ENCODE data around the gene NOM1.

Gene NOM1

DNA sequence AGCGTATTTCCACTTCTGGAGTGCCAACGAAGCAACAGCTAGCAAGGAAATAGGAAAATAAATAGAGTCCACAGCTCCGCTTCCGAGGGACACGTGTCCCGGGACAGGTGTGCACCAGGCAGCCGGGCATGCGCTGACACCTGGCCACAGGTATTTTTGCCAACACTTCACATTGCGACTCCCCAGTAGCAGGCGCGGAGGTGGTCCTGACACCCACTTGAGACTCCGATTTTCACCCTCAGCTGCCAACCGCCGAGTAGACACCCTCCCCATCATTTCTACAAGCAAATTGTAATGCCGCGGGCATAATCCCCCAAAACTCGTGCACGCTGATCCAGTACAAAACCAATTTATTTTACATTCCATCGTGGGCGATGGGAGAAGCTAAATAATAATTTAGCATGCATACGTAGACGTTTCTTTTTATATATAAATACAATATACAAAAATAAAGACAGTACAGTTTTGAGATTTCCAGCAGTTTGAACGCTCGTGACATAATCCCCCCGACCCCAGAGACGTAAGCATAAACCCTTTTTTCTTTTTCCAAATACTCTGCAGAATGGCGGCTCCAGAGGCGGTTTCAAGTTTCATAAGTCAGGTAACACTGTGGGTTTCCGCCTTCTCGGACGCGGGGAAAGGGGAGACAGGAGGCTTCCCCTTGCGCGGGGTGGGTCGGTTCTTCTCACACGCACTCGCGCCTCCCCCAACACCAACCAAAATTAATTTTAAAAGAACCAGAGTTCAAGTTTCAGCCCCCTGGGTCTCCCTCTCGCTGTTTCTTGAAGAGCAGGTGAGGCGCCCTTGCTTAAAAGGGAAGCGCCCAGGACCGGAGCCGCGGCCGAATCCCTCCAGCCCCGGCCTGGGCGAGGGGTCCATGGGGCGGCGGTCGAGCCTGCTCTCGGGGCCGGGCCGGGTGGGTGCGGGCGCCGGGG, 55.3 kb downstream of the NOM1 start:
- no peak for DNase-seq (ENCODE audit: low read depth)

DNA sequence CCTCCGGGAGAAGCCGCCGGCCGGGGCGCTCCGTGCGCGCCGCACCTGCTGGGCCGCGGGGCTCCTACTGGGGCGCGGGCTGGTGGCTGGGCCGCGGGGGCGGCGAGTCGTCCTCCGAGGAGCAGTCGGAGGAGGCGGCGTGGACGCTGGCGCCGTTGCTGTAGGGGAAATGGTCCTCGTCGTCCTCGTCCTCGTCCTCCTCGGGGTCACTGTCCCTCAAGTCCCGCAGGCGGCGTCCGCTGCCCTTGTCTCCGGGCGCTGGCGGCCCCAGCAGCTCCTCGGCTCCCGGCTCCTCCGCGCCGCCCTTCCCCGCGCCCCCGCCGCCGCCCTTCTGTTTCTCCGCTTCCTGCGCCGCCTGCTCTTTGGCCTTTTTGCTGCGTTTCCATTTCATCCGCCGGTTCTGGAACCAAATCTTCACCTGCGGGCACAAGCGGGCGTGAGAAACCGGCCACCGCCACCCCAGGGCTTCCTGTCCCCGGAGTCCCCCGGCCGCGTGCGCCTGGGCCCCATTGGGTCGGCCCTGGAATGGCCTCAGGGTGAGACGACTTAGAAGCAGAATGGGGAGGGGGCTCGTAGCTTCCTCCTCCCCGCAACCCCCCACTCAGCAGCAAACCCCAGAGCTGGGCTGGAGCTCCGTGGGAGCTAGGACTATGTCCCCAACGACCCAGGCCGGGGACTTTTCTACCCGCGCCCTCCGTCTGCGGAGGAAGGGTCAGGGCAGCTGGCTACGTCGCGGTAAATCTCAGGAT, 56.1 kb downstream of the NOM1 start:
- DNase-seq (ENCODE audit: low read depth), result no peak

DNA sequence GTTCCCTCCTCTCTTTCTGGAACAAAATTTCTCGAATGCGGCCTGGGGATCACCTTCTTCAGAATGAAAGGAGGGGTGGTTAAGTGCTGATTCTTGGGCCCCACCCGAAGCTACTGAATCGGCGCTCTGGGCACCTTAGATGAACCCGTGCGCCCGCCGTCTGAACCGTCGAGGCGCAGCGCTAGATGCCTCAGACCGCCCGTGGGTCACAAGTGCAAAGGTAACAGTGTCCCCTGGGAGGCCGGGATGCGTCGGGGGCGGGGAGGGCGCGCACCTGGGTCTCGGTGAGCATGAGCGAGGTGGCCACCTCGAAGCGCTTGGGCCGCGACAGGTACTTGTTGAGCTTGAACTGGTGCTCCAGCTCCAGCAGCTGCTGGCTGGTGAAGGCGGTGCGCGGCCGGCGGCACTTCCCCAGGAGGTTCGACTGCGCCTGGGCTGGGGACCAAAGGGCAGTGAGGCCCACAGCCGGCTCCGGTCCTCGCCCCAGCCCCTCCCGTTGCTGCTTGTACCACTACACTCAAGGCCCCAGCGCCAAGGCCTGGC, 56.8 kb downstream of the NOM1 start:
- no peak for DNase-seq (ENCODE audit: low read depth)

DNA sequence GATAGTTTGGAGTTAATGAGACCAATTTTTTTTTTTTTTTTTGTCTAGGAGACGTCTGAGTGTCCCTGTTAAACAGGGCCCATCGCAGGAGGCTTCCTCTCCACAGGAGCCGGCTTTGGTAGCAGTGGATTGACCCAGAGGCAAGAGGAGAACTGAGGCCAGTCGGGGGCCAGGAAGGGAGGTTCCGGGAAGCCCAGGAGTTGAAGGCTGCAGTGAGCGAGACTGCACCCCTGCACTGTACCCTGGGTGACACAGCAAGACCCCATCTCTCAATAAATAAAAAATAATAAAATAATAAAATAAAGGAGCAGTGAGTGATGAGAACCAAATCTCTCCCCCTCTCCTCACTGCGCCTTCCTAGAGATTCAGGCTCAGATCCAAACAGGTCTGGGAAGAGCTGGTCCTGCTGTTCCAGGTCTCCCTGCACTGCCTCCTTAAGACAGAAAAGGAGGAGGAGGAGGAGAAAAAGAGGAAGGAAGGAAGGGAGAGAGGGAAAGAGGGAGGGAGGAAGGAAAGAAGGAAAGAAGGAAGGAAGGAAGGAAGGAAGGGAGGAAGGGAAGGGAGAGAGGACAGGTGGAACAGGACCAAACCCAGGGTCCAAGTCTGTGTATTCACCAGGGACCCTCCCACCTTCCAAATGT, 57.4 kb downstream of the NOM1 start:
- no peak for DNase-seq (ENCODE audit: low read depth)

DNA sequence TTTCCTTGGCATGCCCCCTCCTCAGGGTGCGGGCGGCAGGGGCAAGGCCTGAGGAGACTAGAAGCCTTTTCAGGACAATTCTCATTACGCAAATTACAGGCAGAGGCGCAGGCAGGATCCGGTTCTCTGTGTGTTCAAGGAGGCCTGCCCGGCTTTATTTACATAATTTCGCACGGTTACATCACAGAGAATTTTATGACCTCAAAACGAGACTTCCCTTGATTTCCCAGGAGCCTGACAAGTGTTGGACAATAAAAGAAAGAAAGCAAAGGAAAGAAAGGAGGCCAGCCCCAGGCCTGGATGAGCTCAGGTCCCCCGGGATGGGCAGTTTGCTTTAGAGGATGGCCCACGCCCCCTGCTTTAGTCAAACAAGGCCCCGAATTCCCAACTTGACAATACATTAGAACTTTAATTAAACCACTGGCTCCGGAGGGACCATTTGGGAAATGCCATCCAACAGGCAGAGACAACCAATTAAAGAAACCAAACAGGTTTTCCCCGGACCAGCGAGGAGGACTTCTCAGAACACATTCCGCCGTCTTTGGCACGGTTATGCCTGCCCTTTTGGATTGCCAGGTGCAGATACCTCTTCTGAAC, 58.1 kb downstream of the NOM1 start:
- no peak for DNase-seq (ENCODE audit: low read depth)

DNA sequence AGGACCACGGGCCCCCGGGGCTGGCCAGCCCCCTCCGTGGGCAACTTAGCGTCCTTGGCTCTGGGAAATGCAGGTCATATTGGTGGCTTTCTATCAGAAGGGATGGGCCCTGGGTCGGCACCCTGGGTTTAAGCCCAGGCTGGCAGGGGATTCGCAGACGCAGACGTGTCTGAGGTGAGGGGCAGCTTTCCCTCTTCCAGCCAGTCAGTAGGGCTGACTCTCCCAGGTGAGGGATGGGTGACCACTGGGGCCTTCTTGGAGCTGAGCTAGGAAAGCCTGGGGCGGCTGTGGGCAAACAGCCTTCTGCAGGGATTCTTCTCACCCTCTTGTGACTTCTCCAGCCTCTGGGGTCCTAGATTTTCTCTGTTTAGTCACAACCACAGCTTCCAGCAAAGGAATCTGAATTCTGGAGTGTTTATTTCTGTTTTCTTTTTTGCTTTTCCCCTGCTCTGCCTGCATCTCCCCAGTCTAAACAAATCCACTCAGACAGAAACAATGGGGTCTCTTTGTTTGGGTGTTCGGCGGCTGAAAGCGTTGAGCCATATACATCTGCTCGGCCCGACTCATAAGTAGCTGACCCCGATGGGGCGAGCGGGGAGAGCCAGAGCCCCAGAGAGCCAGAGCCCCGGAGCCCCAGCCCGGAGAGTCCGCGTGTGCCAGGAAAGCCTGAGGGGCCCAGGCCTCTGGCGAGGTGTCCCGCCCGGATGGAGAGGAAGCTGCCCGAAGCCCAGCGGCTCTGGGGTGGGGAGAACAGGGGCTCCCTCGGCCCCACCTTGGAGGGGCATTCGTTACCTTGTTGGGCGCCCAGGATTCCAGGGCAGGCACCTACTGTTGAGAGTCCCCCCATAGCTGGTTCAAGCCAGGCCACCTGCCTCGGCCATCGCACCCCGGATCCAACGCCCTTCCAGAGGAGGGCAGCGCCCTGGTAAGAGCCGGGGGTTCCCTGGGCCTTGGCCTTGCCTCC, 59.0 kb downstream of the NOM1 start:
- no peak for DNase-seq (ENCODE audit: low read depth)

DNA sequence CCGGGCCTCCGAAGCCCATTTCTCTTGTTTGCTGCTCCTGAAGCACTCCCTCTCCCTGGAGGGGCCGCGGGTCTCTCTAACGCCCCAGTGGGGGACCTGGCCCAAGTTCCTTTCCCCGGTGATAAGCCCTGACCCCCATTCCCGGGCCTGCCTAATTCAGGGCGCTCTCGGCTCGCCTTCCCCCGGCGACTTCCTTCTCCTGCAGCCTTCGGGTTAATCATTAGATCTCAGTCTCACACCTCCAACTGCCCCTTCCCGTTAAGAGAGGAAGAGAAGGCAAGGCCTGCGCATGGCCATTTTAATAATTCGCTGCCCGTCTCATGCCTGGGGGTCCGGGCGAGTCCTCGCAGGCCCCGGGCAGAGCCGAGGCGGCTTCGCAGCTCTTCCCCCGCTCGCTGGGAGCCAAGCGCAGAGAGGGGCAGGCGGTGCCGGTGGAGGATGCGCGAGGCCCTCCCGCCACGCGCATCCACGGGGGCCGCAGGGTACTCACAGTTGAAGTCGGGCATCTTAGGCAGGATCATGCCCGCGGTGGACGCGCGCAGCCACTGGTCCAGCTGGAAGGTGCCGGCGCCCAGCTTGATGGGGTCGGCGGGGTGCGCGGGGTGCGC, 59.8 kb downstream of the NOM1 start:
- DNase-seq (ENCODE audit: low read depth), result no peak

DNA sequence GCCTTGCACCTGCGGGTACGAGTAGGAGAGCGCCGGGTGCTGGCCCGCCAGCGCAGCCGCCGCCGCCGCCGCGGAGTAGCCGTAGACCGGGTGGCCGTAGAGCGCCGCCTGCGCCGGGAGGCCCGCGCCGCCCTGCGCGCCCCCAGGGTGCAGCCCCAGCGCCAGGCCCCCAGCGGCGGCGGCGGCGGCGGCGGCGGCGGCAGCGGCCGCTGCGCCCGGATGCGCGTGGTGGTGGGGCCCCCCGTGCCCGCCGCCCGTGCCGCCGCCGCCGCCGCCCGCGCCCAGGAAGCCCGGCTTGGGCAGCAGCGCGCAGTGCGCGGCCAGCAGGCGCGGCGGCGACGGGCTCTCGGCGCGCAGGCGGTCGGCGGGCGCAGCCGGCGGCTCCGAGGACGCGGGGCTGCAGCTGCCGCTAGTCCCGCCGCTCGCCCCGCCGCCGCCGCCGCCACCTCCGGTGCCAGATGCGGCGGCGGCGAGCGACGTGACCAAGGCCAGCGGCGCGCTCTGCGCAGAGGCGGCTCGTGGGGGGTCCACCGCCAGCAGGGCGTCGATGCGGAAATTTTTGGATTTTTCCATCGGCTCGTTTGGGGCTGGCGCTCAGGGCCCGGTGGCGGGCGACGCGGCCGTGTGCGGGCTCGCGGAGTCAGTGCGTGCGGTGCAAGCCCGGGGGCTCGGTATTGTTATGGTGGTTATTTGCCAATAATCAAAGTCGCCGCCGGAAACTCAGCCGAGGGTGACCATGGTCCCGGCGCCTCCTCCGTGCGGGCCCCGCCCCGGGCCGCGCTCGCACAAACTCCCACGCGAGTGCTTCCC, 60.5 kb downstream of the NOM1 start:
- no peak for DNase-seq (ENCODE audit: low read depth)

DNA sequence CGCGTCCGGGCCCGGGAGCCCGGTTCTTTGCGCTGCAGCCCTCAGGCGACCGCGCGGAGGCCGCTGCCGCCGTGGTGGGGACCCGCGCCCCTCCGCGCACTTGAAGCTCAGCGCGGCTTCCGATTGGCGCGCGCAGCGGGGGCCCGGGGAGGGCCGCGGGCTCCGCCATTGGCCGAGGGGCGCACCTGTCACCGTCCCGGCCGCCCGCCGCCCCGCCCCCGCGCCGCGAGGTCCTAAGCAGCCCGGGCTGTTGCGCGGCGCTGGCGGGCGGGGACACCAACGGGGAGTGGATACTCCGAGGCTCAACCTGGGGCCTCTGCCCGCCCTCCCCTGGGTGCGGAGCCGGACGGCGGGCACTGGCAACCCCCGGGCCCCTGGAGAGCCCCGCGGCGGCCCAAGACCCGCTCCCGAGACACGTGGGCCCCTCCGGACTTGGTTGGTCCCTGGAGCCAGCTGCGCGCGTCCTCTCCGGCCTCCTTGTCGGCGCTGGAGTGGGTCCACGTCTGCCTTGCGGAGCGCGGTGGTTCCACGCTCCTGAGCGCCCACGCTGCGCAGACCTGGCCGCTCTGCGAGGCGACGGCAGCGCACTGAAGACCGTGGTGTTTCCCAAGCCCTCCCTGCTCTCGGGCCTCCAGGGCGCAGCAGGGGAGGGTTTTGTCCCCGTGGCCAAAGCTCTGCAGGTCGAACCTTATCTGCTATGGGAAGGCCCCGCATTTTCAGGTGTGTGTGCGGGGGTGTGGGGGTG, 61.2 kb downstream of the NOM1 start, which contains the start of gene MNX1:
Gene MNX1 (minus strand): TSS at position 76 of the 745 bp plus-strand sequence. CDS start 313 bp downstream, outside the sequence.
- DNase-seq (ENCODE audit: low read depth), result no peak

DNA sequence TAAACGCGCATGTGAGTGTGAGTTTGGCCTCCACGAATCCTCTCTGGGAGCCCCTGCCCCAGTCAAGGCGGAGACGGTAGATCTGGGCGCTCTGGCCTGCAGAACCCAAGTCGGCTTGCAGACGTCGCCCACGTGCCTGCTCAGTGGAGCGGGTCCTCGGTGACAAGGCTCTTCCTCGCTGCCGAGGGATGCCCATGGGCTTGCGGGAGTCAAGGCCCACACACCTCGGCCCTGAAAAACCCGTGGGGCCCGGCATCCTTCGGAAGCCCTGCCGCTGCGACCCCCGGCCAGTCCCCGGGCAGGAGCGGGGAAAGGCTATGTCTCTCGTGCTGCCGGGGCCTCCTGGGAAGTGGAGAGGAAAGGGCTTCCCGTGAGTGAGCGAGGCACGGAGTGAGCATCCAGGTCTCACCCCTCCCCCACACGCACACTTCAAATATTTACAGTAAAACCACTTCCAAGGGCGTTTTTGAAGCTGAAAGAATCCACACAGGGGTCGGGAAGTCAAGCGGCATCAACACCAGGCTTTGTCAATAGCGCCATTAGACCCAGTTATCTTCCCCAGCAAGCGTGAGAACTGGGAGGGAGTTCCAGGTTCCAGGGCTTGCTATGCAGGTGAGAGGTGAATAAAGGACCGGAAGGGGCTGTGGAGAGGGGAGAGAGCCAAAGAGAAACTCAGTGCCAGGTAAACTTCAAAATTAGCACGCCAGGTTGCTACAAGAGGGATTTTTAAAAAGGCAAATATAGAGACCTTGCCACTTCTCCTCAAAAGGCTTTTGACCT, 62.0 kb downstream of the NOM1 start:
- no peak for DNase-seq (ENCODE audit: low read depth)

DNA sequence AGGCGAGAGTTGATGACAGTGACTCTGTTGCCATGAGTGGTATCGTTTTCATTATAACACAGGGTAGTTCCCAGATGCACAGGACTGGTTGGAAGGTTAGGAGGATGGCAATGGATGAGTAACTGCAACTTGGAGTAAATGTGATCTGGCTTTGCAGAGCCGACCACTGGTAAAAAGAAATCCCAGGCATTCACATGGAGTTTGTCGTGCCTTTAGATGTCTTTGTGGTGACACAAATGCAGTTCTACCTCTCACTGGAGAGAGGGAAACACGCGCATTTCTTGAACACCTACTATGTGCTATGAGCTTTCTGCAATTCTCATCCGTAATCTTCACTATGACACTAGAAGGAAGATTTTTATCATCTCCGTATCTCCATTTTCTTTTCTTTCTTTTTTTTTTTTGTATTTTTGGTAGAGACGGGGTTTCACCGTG, 62.6 kb downstream of the NOM1 start:
- DNase-seq (ENCODE audit: low read depth), result no peak

DNA sequence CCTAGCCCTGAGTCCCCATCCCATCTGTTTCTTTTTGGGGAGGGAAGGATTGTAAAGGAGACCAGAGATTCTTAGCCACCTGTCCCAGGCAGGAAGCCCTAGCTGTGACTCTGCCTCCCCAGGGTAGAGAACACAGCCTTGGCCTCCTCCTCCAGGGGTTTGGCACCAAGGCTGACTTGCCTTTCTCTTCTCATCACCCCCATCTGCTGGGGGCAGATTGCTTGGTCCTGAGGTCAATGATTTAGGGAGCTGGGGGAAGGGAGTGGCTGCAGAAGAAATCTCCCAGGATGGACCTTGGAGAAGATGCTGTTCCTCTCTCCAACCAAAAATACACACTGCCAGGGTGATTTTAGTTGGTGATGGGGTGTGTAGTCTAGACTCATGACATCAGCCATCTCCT, 63.6 kb downstream of the NOM1 start:
- no peak for DNase-seq (ENCODE audit: low read depth)

DNA sequence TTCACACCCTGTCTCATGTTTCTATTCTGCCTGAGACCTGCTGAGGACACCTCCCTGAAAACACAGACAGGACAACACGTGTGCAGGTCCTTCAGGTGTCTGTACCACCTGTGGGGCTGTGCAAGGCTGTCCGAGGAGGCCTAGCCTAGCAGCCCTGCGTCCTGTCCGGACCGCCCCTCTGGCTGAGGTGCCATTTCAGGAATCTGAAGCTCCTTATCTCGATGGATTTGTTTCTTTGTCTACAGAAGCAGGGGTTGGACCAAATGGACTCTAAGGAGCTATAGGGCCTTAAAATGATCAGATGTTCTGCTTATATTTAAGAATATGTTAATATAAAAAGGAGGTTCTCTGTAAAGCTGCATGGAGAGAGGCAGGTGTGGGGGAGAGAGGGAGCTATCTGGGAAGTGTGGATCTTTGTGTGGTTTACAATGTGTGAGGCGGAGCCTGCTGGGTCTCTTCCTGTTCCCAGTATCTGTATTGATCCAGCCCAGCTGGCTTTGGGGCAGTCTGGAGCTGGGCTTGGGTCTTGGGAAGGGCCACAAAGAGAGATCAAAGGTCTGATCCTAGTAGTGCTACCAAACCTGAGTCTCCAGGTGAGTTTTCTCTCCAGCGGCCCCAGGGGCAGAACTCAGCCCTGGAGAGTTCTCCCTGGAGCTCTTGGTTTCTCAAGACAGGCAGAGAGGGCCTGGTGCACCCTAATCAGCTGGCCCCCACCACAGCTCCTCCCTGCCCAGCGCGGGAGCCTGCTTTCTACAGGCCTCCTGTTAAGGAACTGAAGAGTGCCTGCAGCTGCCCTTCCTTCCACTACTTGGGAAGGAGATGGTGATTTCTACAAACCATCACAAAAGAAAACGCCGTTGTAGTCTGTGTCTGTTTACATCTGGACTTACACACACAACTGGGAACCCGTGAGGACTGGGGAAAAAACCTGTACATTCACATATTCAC, 64.4 kb downstream of the NOM1 start:
- no peak for DNase-seq (ENCODE audit: low read depth)

DNA sequence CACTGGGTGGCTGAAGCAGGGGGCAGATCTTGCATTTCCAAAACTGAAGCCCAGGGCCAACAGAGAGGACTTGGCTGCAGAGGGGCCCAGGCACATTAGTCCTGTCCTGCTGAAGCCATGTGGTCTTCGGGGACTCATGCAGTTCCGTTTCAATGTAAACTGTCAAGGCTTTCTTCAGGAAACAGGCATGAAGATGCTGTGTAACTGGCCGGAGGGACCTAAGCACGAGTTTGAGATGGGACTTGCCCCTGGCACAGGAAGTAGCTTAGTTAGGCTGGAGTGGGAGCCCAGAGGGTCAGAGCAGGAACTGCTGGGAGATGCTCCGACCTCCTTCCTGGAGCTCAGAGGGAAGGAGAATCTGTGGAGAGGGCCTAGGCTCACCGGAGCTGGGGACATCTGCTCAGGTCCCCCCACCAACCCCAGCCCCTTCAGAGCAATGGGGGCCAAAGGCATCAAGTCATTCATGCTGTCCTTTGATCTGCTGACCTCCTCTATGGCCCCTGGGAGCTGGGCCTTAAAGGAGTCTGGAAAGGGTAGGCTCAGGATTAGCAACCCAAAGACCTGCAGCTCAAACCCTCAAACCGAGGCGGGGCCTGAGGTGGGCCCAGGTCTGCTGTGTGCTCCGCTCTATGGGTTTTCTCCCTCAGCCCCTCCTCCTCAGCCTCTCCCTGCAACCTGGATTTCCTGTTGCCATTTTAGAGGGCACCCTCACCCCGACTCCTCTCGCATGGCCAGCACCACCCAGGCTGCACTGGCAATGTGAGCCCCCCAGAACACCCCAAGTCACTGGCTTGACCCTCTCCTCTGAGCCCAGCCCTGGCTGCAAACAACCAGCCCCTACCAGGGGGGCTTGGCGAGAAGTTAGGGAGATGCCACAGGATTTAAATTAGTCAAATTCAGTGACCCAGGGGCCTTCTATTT, 65.4 kb downstream of the NOM1 start:
- DNase-seq (ENCODE audit: low read depth), result no peak

DNA sequence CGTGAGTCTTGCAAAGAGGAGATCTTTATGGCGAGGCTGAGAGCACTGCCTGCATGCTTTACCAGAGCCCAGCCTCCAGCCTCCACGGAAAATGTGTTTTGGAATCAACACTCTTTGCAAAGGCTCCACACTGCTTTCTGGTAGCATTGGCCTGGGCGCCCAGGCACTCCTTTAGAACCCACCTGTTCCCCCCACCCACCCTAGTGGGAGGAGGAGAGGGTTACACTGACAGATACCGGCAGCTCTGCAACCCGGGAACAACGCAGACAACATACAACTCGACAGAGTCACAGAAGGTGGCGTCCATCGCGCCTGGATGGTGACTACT, 66.5 kb downstream of the NOM1 start:
- DNase-seq (ENCODE audit: low read depth), result no peak

Data from GM04504 (cell line).